ENCODE measurements around the gene PDE11A. TPM values are rescaled to one million over a fixed set of nuclear protein-coding genes. Genes with fewer than 3 reads are reported as not detected.

Gene PDE11A
- total RNA-seq, 1 donor from 2014 or later = 0.75 TPM

GRCh38 chr2:177600917-177601316, 471.7 kb downstream of the PDE11A start:
- intact Hi-C loops (cut with DNase I) = loop anchor here (5.0 kb wide), 1 partner anchor 264 kb away; no protein-coding TSS in a partner anchor
- no peak overlapping the region for H3K4me3 ChIP-seq
- H3K27me3 ChIP-seq = no peaks in the 10 kb centered on the region
- no peak for TF ChIP-seq CTCF (IDR thresholded peaks at IDR 0.05)
- no peak overlapping the region for H3K27ac ChIP-seq
- H3K9me3 ChIP-seq = no peaks in the 10 kb centered on the region
- peaks cover 0 to 2% of the 10 kb centered on the region in 2 donors for H3K4me1 ChIP-seq
- H3K36me3 ChIP-seq = no peaks in the 10 kb centered on the region
- DNase-seq (ENCODE audit: low spot score in 2 of 2) = no peak

- H3K4me1 ChIP-seq = peaks cover 0 to 2% of the 10 kb centered on the region in 2 donors
- TF ChIP-seq CTCF (IDR thresholded peaks at IDR 0.05) = no peak
- H3K27me3 ChIP-seq = no peaks in the 10 kb centered on the region
- no peak overlapping the region for H3K4me3 ChIP-seq
- DNase-seq (ENCODE audit: low spot score in 2 of 2) = no peak
- no peak overlapping the region for H3K27ac ChIP-seq
- H3K36me3 ChIP-seq = no peaks in the 10 kb centered on the region
- H3K9me3 ChIP-seq = no peaks in the 10 kb centered on the region
- intact Hi-C loops (cut with DNase I) = loop anchor here (5.0 kb wide), 1 partner anchor 263 kb away; no protein-coding TSS in a partner anchor
Measured at GRCh38 chr2:177599956-177600355, 472.6 kb downstream of the PDE11A start.

- Histone ChIP-seq H3K36me3 (no peaks in the 10 kb centered on the region), H3K27me3 (no peaks in the 10 kb centered on the region), H3K9me3 (no peaks in the 10 kb centered on the region), H3K4me1 (peaks cover 0 to 2% of the 10 kb centered on the region in 2 donors), H3K4me3 (no peak overlapping the region), H3K27ac (no peak overlapping the region)
- no peak for TF ChIP-seq CTCF (IDR thresholded peaks at IDR 0.05)
- no peak for DNase-seq (ENCODE audit: low spot score in 2 of 2)
- intact Hi-C loops (cut with DNase I) = no loop called here
Measured at GRCh38 chr2:177599139-177599688, 473.4 kb downstream of the PDE11A start.

- Histone ChIP-seq H3K4me3 (no peak overlapping the region), H3K9me3 (no peaks in the 10 kb centered on the region), H3K4me1 (peaks cover 0 to 2% of the 10 kb centered on the region in 2 donors), H3K27ac (no peak overlapping the region), H3K36me3 (no peaks in the 10 kb centered on the region), H3K27me3 (no peaks in the 10 kb centered on the region)
- intact Hi-C loops (cut with DNase I) = no loop called here
- TF ChIP-seq CTCF (IDR thresholded peaks at IDR 0.05) = no peak
- DNase-seq (ENCODE audit: low spot score in 2 of 2) = no peak
Measured at GRCh38 chr2:177598326-177599138, 474.0 kb downstream of the PDE11A start.

GRCh38 chr2:177597759-177598158, 474.8 kb downstream of the PDE11A start:
- Histone ChIP-seq H3K4me1 (peaks cover 0 to 2% of the 10 kb centered on the region in 2 donors), H3K27ac (no peak overlapping the region), H3K27me3 (no peaks in the 10 kb centered on the region), H3K9me3 (no peaks in the 10 kb centered on the region), H3K36me3 (no peaks in the 10 kb centered on the region), H3K4me3 (no peak overlapping the region)
- no peak for DNase-seq (ENCODE audit: low spot score in 2 of 2)
- intact Hi-C loops (cut with DNase I) = no loop called here
- no peak for TF ChIP-seq CTCF (IDR thresholded peaks at IDR 0.05)
